ENCODE results near the gene FRZB.

FRZB gene

DNA sequence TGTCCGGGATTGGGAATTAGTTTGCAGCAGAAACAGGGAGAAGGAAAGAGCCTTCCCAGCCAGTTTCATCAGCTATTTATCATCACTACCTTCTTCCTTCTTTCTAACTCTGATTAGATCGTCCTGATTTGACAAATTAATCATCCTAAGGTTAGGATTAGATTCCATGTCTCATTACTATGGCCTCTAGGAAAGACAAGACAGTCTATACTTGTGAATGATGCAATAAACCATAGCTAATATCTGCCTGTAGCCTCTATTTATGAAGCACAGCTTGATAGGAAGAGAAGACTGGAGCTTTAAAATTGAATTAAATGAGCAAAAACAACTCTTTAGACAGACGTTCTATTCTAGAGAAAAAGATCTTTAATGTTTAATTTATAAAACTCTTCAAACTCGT, 25.2 kb upstream of the FRZB start:
- in situ Hi-C loops (cut with HindIII; ENCODE audit: low sequenced_read_pairs), result no loop called here
- no peak overlapping the region for H3K4me3 ChIP-seq (ENCODE audit: low read depth, low read length)
- DNase-seq (ENCODE audit: low read depth, low spot score), result no peak
- TF ChIP-seq, protein P1, sequence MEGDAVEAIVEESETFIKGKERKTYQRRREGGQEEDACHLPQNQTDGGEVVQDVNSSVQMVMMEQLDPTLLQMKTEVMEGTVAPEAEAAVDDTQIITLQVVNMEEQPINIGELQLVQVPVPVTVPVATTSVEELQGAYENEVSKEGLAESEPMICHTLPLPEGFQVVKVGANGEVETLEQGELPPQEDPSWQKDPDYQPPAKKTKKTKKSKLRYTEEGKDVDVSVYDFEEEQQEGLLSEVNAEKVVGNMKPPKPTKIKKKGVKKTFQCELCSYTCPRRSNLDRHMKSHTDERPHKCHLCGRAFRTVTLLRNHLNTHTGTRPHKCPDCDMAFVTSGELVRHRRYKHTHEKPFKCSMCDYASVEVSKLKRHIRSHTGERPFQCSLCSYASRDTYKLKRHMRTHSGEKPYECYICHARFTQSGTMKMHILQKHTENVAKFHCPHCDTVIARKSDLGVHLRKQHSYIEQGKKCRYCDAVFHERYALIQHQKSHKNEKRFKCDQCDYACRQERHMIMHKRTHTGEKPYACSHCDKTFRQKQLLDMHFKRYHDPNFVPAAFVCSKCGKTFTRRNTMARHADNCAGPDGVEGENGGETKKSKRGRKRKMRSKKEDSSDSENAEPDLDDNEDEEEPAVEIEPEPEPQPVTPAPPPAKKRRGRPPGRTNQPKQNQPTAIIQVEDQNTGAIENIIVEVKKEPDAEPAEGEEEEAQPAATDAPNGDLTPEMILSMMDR (IDR thresholded peaks at IDR 0.05; ENCODE audit: low read depth, low read length), result no peak

DNA sequence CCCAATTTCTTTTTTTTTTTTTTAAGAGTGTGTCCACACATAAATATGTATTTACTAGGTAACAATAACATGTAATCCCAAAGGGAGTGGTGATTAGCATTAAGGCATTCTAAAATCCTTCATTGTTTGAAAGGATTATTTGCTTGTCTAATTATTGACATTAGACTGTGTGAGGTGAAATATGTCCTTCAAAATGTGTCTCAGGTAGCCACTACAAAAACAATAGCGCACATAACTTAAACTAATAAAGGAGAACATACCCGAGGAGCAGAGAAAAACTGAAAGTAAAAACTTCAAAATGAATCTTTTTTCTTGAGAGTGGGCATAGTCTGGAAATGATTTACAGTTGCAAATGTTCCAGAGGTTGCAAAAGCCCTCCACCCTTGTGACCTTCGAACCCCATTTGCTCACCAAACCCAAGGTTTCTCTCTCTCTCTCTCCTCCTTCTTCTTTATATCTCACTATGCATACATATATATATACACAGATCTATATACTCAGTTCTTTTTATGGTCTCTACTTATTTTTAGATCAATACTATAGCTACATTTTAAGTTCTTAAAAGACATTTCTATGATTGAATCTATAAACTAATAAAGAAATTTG, 24.4 kb upstream of the FRZB start:
- in situ Hi-C loops (cut with HindIII; ENCODE audit: low sequenced_read_pairs), result no loop called here
- no peak overlapping the region for H3K4me3 ChIP-seq (ENCODE audit: low read depth, low read length)

DNA sequence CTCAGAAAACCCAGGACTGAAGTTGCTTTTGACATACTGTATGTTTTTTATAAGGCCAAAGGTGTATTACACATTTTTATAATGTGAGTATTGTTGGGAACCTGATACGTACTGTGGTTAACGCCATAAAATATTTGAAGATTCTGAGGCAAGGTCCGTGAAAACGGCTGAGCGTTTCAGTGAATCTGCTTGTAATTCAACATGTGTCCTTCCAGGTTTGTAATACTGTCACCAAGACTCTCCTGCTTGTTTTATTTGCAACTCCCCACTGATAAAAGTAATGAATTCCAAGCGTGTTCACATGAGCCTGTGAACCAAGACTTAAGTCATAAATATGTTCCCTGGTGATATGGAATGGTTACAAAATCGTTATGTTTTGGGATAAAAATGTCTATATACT, 23.9 kb upstream of the FRZB start:
- in situ Hi-C loops (cut with HindIII; ENCODE audit: low sequenced_read_pairs), result no loop called here
- TF ChIP-seq, protein P1 (IDR thresholded peaks at IDR 0.05; ENCODE audit: low read depth, low read length), result no peak

More for the DNA sequence above, 24.4 kb upstream of the FRZB start:
- TF ChIP-seq, protein P1 (IDR thresholded peaks at IDR 0.05; ENCODE audit: low read depth, low read length), result no peak
- no peak for DNase-seq (ENCODE audit: low read depth, low spot score)

DNA sequence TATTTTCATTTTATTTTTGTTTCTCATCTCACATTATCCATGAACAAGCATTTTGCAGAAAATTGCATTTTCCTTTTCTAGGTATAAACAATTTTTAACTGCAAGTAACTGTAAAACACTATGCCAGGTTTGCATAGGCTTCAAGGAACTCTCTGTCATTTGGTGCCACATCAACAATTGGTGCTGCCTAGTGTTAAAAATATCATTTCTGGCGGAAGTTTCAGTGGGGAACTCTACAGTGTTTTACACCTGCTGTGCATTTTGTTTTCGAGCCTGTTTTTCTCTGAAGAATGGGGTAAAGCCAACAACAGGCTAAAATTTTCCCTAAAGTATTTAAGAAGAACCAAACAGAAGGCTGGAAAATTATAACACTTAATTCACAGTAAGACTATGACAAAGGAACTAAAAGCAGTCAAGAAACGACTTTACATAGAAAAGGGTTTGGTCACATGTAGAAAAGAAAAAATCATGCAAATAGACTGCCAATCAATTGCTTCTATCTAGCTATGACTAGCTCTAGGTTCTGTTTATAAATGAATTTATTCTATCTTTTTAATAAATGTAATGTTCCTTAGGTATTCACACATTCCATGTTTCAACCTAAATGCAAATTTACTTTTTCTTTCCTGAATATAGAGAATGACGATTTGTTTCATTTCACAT, 21.4 kb upstream of the FRZB start:
- H3K4me3 ChIP-seq (ENCODE audit: low read depth, low read length), result no peak overlapping the region
- no peak for DNase-seq (ENCODE audit: low read depth, low spot score)
- TF ChIP-seq, protein P1 (IDR thresholded peaks at IDR 0.05; ENCODE audit: low read depth, low read length), result no peak
- in situ Hi-C loops (cut with HindIII; ENCODE audit: low sequenced_read_pairs), result no loop called here

More for the DNA sequence above, 23.9 kb upstream of the FRZB start:
- DNase-seq (ENCODE audit: low read depth, low spot score), result no peak
- H3K4me3 ChIP-seq (ENCODE audit: low read depth, low read length), result no peak overlapping the region

DNA sequence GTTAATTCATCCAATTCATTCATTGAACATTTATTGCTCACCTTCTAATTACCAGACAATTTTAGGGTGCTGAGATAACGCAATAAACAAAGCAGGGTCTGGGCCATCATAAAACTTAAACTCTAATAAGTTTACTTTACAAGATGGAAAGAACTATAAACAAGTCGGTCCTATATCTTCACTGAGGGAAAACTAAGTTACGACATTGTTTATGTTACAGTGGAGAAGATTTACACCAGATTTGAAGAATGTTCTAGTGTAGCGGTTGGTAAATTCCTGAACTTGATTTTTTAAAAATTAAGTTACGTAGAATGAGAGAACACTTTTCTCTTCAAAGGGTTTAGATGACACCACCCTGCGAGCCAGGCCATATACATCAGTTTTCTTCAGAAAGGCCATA, 20.7 kb upstream of the FRZB start:
- TF ChIP-seq, protein P1 (IDR thresholded peaks at IDR 0.05; ENCODE audit: low read depth, low read length), result no peak
- H3K4me3 ChIP-seq (ENCODE audit: low read depth, low read length), result no peak overlapping the region
- in situ Hi-C loops (cut with HindIII; ENCODE audit: low sequenced_read_pairs), result no loop called here
- no peak for DNase-seq (ENCODE audit: low read depth, low spot score)

DNA sequence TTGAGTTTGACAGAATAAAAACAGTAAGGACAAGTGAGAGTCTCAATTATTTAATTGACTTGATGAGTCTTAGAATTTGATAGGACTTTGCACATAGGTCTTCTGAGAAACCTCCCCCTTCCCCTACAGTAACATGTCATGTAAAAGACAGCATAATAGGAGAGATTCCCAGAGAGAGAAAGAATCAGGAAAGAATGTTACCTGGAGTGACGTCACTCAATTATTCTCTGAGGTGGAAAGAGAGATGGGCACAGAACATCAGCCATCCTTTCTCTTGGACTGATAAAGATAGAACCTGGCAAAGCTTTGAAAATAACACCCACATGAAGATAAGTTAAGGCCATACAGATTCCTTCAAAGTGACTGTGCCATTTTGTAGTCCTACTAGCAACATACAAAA, 19.3 kb upstream of the FRZB start:
- H3K4me3 ChIP-seq (ENCODE audit: low read depth, low read length), result no peak overlapping the region
- in situ Hi-C loops (cut with HindIII; ENCODE audit: low sequenced_read_pairs), result no loop called here
- TF ChIP-seq, protein P1 (IDR thresholded peaks at IDR 0.05; ENCODE audit: low read depth, low read length), result no peak
- no peak for DNase-seq (ENCODE audit: low read depth, low spot score)
